H9 (cell line): ENCODE results near the gene UGT3A1. TPM values are rescaled to one million over a fixed set of nuclear protein-coding genes. Genes with fewer than 3 reads are reported as not detected.

ENCODE experiments used
- DNase-seq: peaks from one replicate; pipeline ENCODE4 v3.0.0-alpha.2; 2017
- H2AFZ ChIP-seq: one replicate; pipeline ENCODE4 v1.6.1; 2013; ENCODE audit warnings: mild to moderate bottlenecking, low read length, control low read depth, moderate library complexity
- H2AK5ac ChIP-seq: 2 replicates; pipeline ENCODE4 v1.6.1; 2013; ENCODE audit warnings: low read length, control low read depth, mixed read lengths; ENCODE audit not compliant: insufficient read length
- H2BK120ac ChIP-seq: one replicate; pipeline ENCODE4 v1.6.1; 2013; ENCODE audit warnings: low read depth, mild to moderate bottlenecking, low read length, control low read depth, inconsistent platforms; ENCODE audit not compliant: poor library complexity, severe bottlenecking
- H2BK12ac ChIP-seq: 2 replicates; pipeline ENCODE4 v1.6.1; 2013; ENCODE audit warnings: low read length, control low read depth, mixed read lengths, low read depth; ENCODE audit not compliant: insufficient read length
- H2BK15ac ChIP-seq: 2 replicates; pipeline ENCODE4 v1.6.1; 2013; ENCODE audit warnings: low read depth, low read length, control low read depth
- H2BK20ac ChIP-seq: one replicate; pipeline ENCODE4 v1.6.1; 2013; ENCODE audit warnings: low read depth, mild to moderate bottlenecking, low read length, control low read depth, inconsistent platforms; ENCODE audit not compliant: poor library complexity, severe bottlenecking
- H2BK5ac ChIP-seq: 2 replicates; pipeline ENCODE4 v1.6.1; 2013; ENCODE audit warnings: low read length, control low read depth, mixed read lengths; ENCODE audit not compliant: insufficient read length
- H3K14ac ChIP-seq: 2 replicates; pipeline ENCODE4 v1.6.1; 2013; ENCODE audit warnings: low read length, control low read depth; ENCODE audit not compliant: insufficient read depth
- H3K18ac ChIP-seq: 2 replicates; pipeline ENCODE4 v1.6.1; 2013; ENCODE audit warnings: low read depth, mild to moderate bottlenecking, mixed read lengths, low read length, control low read depth; ENCODE audit not compliant: insufficient read length
- H3K23ac ChIP-seq: 2 replicates; pipeline ENCODE4 v1.6.1; 2013; ENCODE audit warnings: low read length, control low read depth, mixed read lengths, low read depth; ENCODE audit not compliant: insufficient read length
- H3K23me2 ChIP-seq: 2 replicates; pipeline ENCODE4 v1.6.1; 2013; ENCODE audit warnings: low read depth, mild to moderate bottlenecking, mixed read lengths, low read length, control low read depth; ENCODE audit not compliant: insufficient read length, poor library complexity, severe bottlenecking
- H3K27ac ChIP-seq: 2 replicates; pipeline ENCODE4 v1.5.1; 2013; ENCODE audit warnings: low read length, control low read depth, mixed read lengths, low read depth; ENCODE audit not compliant: insufficient read length
- H3K27me3 ChIP-seq: 2 replicates; pipeline ENCODE4 v1.6.1; 2013; ENCODE audit warnings: low read length, control low read depth, inconsistent platforms; ENCODE audit not compliant: insufficient read depth
- H3K4ac ChIP-seq: 2 replicates; pipeline ENCODE4 v1.6.1; 2013; ENCODE audit warnings: low read depth, mild to moderate bottlenecking, control low read depth, inconsistent platforms, low read length, moderate library complexity
- H3K4me1 ChIP-seq: 2 replicates; pipeline ENCODE4 v1.6.1; 2013; ENCODE audit warnings: low read length, control low read depth, inconsistent platforms; ENCODE audit not compliant: insufficient read depth
- H3K4me2 ChIP-seq: 2 replicates; pipeline ENCODE4 v1.6.1; 2013; ENCODE audit warnings: low read length, control low read depth, mixed read lengths; ENCODE audit not compliant: insufficient read length, insufficient read depth
- H3K56ac ChIP-seq: 2 replicates; pipeline ENCODE4 v1.6.1; 2013; ENCODE audit warnings: low read depth, mild to moderate bottlenecking, mixed read lengths, low read length, control low read depth; ENCODE audit not compliant: insufficient read length
- H3K79me1 ChIP-seq: 2 replicates; pipeline ENCODE4 v1.6.1; 2013; ENCODE audit warnings: low read depth, mild to moderate bottlenecking, moderate library complexity, low read length, control low read depth, inconsistent platforms; ENCODE audit not compliant: insufficient read depth, poor library complexity, severe bottlenecking
- H3K79me2 ChIP-seq: 2 replicates; pipeline ENCODE4 v1.6.1; 2013; ENCODE audit warnings: low read length, control low read depth, inconsistent platforms; ENCODE audit not compliant: insufficient read depth
- H3K9ac ChIP-seq: 2 replicates; pipeline ENCODE4 v1.6.1; 2013; ENCODE audit warnings: low read length, control low read depth, mixed read lengths; ENCODE audit not compliant: insufficient read length; ENCODE audit errors: extremely low read depth
- H3K9me3 ChIP-seq: one replicate; pipeline ENCODE4 v1.6.1; 2013; ENCODE audit warnings: low read depth, low read length, inconsistent platforms; ENCODE audit not compliant: control insufficient read depth
- H3T11ph ChIP-seq: one replicate; pipeline ENCODE4 v1.6.1; 2013; ENCODE audit warnings: mild to moderate bottlenecking, low read length, control low read depth, inconsistent platforms
- H4K20me1 ChIP-seq: one replicate; pipeline ENCODE4 v1.6.1; 2013; ENCODE audit not compliant: control insufficient read depth, insufficient read length, insufficient read depth
- H4K5ac ChIP-seq: 2 replicates; pipeline ENCODE4 v1.6.1; 2013; ENCODE audit warnings: low read depth, mild to moderate bottlenecking, mixed read lengths, low read length, control low read depth; ENCODE audit not compliant: insufficient read length
- H4K8ac ChIP-seq: replicated peaks from 2 replicates; pipeline ENCODE4 v1.6.1; 2013; ENCODE audit warnings: low read length, control low read depth, mixed read lengths, low read depth; ENCODE audit not compliant: insufficient read length
- H4K91ac ChIP-seq: 2 replicates; pipeline ENCODE4 v1.6.1; 2013; ENCODE audit warnings: low read depth, mild to moderate bottlenecking, moderate library complexity, mixed read lengths, low read length, control low read depth; ENCODE audit not compliant: insufficient read length
- H3K27ac Mint-ChIP-seq, 3 experiments: 2 replicates in 2 of 3; 3 replicates in 1 of 3; pipeline ENCODE4 v1.8.0; 2020 to 2021; ENCODE audit warnings: mixed read lengths in 3 of 3, mild to moderate bottlenecking in 1 of 3, moderate library complexity in 1 of 3
- H3K27me3 Mint-ChIP-seq: 2 replicates; pipeline ENCODE4 v1.8.0; 2021; ENCODE audit warnings: low read depth, mild to moderate bottlenecking, moderate library complexity, mixed read lengths
- H3K36me3 Mint-ChIP-seq, 3 experiments: 2 replicates in 2 of 3; 3 replicates in 1 of 3; pipeline ENCODE4 v1.8.0; 2020 to 2021; ENCODE audit warnings: low read depth in 3 of 3, mixed read lengths in 3 of 3; ENCODE audit not compliant: insufficient read depth in 1 of 3
- H3K4me1 Mint-ChIP-seq, 2 experiments: 2 replicates each; pipeline ENCODE4 v1.8.0; 2020; ENCODE audit warnings: mixed read lengths in 2 of 2
- H3K4me3 Mint-ChIP-seq, 2 experiments: 2 replicates in 1 of 2; 3 replicates in 1 of 2; pipeline ENCODE4 v1.8.0; 2020 to 2021; ENCODE audit warnings: mild to moderate bottlenecking in 2 of 2, mixed read lengths in 2 of 2, moderate library complexity in 1 of 2
- H3K9me3 Mint-ChIP-seq, 2 experiments: 2 replicates in 1 of 2; 3 replicates in 1 of 2; pipeline ENCODE4 v1.8.0; 2020; ENCODE audit warnings: mild to moderate bottlenecking in 2 of 2, mixed read lengths in 2 of 2, moderate library complexity in 1 of 2
- CTCF ChIP-seq: fragments of 200-600 bp; sonication (generic); conservative IDR thresholded peaks from 3 replicates; pipeline ENCODE4 v1.8.0; 2021; ENCODE audit warnings: antibody characterized with exemption, mild to moderate bottlenecking
- WGBS: extraction: QIAGEN DNeasy Blood & Tissue Kit; methylation state at CpG from one replicate; pipeline ENCODE4 v1.1.7; 2013; ENCODE audit warnings: missing lambda C conversion rate, low lambda C conversion rate, mixed read lengths; ENCODE audit not compliant: insufficient read length; ENCODE audit errors: extremely low coverage; 5-methylcytosine and 5-hydroxymethylcytosine counted together
- total RNA-seq: library from RNA; stranded (reverse); gene quantifications from 2 replicates; pipeline ENCODE4 v1.2.1, GENCODE V29; 2021

UGT3A1 gene
- total RNA-seq, 1 experiment from 2014 or later = 1.8 TPM

- Histone ChIP-seq H4K8ac (no peak overlapping the region), H3K56ac (no peak overlapping the region), H3K18ac (no peak overlapping the region), H3K4me2 (no peak overlapping the region), H3K79me1 (no peaks in the 10 kb centered on the region), H4K20me1 (no peaks in the 10 kb centered on the region), H3K23ac (no peak overlapping the region), H2BK12ac (no peak overlapping the region), H2BK120ac (no peak overlapping the region), H2BK20ac (no peak overlapping the region), H3K27me3 (no peaks in the 10 kb centered on the region), H3K9me3 (peaks cover 43% of the 10 kb centered on the region), H4K5ac (no peak overlapping the region), H3K14ac (no peak overlapping the region), H2BK5ac (no peak overlapping the region), H3K23me2 (no peaks in the 10 kb centered on the region), H3T11ph (no peak overlapping the region), H2AFZ (no peak overlapping the region), H3K79me2 (no peaks in the 10 kb centered on the region), H3K4me1 (no peaks in the 10 kb centered on the region), H3K9ac (no peak overlapping the region), H4K91ac (no peak overlapping the region), H2BK15ac (no peak overlapping the region), H2AK5ac (no peak overlapping the region), H3K27ac (no peak overlapping the region), H3K4ac (no peak overlapping the region)
- Mint-ChIP-seq H3K27me3 (peaks cover 3% of the 10 kb centered on the region; the same call in 1 of the 2 replicates), H3K36me3 (peaks cover 9 to 26% (median 19%) of the 10 kb centered on the region in 3 experiments; a peak in 5 of 7 replicates), H3K9me3 (peaks cover 60 to 68% of the 10 kb centered on the region in 2 experiments), H3K27ac (no peak overlapping the region), H3K4me3 (no peak overlapping the region), H3K4me1 (no peaks in the 10 kb centered on the region)
- TF ChIP-seq CTCF = no peak
- WGBS = no CpG with 5 or more reads among the region's 1 CpG
- DNase-seq = no peak
Observed at GRCh38 chr5:36009698-36010097, 18.5 kb upstream of the UGT3A1 start.
